HepG2 (cell line): ENCODE results near the gene NECTIN3. TPM values are rescaled to one million over a fixed set of nuclear protein-coding genes. Genes with fewer than 3 reads are reported as not detected.

ENCODE experiments used
- ATAC-seq: fragments of 200-7000 bp; cut with Tn5 transposase; 3 replicates; pipeline ENCODE4 v1.9.1; 2020; ENCODE audit warnings: mild to moderate bottlenecking, moderate library complexity
- BruUV-seq: library from RNA; stranded (reverse); fragments of 400-500 nt; replicated peaks from 2 replicates; lab custom pipeline; 2021; lab: Mats Ljungman, UMichigan
- CTCF ChIA-PET: fragments of 300-600 bp; formaldehyde crosslinking; extraction: SDS; loops from one replicate; lab custom pipeline; 2021; ENCODE audit warnings: low total read pairs, inconsistent platforms, low intra/inter-chr PET ratio; lab: Yijun Ruan, JAX
- POLR2A ChIA-PET: fragments of 350-600 bp; sonication (Branson Sonifier 250); formaldehyde crosslinking; loops from one replicate; lab custom pipeline; 2020; ENCODE audit warnings: antibody characterized with exemption, inconsistent platforms; lab: Yijun Ruan, JAX
- DNase-seq: peaks from one replicate; pipeline ENCODE4 v3.0.0-alpha.2; 2015; ENCODE audit warnings: low spot score
- FAIRE-seq: peaks from 3 replicates; lab custom pipeline; 2011; peaks lifted over from hg19 to GRCh38; lab: Jason Lieb, UNC
- H2AFZ ChIP-seq: one replicate; pipeline ENCODE4 v1.6.1; 2011; ENCODE audit warnings: low read length, inconsistent platforms
- H3K27ac ChIP-seq: fragments of 300-600 bp; 3 replicates; pipeline ENCODE4 v1.8.0; 2011; ENCODE audit warnings: mixed run types, mild to moderate bottlenecking, mixed read lengths, low read length, inconsistent platforms; ENCODE audit not compliant: insufficient read depth; ENCODE audit errors: extremely low read length
- H3K27me3 ChIP-seq, 2 experiments: fragments of 200-600 bp in 1 of 2; 2 replicates in 1 of 2; 3 replicates in 1 of 2; pipeline versions ENCODE4 v1.6.0 to v1.8.0; 2011; ENCODE audit warnings: low read length in 2 of 2, mild to moderate bottlenecking in 2 of 2, moderate library complexity in 2 of 2, inconsistent platforms in 1 of 2; ENCODE audit not compliant: insufficient read depth in 2 of 2, control insufficient read depth in 1 of 2
- H3K36me3 ChIP-seq, 2 experiments: fragments of 200-600 bp in 1 of 2; replicated peaks in 1 of 2; 2 replicates in 1 of 2; 3 replicates in 1 of 2; pipeline versions ENCODE4 v1.5.1 to v1.8.0; 2011; ENCODE audit warnings: low read length in 2 of 2, inconsistent platforms in 1 of 2; ENCODE audit not compliant: insufficient read depth in 2 of 2, control insufficient read depth in 1 of 2
- H3K4me1 ChIP-seq: 2 replicates; pipeline ENCODE4 v1.5.1; 2012; ENCODE audit warnings: low read length, inconsistent platforms; ENCODE audit not compliant: insufficient read depth
- H3K4me2 ChIP-seq: 2 replicates; pipeline ENCODE4 v1.6.0; 2011; ENCODE audit warnings: low read depth, low read length, inconsistent platforms
- H3K4me3 ChIP-seq, 3 experiments: fragments of 200-600 bp in 1 of 3; sonication (generic), shearing (Covaris generic) in 1 of 3; replicated peaks in 1 of 3; 2 replicates each; pipeline ENCODE4 v1.5.1; 2011 to 2016; ENCODE audit warnings: low read length in 3 of 3, inconsistent platforms in 2 of 3, low read depth in 2 of 3, mild to moderate bottlenecking in 2 of 3, control low read depth in 1 of 3, mixed read lengths in 1 of 3; ENCODE audit not compliant: insufficient read depth in 1 of 3
- H3K79me2 ChIP-seq: one replicate; pipeline ENCODE4 v1.6.1; 2011; ENCODE audit warnings: low read length, inconsistent platforms; ENCODE audit not compliant: insufficient read depth
- H3K9ac ChIP-seq: 2 replicates; pipeline ENCODE4 v1.6.0; 2011; ENCODE audit warnings: mild to moderate bottlenecking, low read depth, low read length, inconsistent platforms; ENCODE audit not compliant: insufficient read depth
- H3K9me3 ChIP-seq: 2 replicates; pipeline ENCODE4 v1.5.1; 2012; ENCODE audit warnings: mild to moderate bottlenecking, low read length
- H4K20me1 ChIP-seq: 2 replicates; pipeline ENCODE4 v1.6.0; 2011; ENCODE audit warnings: inconsistent platforms, mild to moderate bottlenecking, low read length, moderate library complexity; ENCODE audit not compliant: insufficient read depth
- CEBPG ChIP-seq: IDR thresholded peaks from 2 replicates; pipeline ENCODE4 v1.6.1; 2016
- CEBPZ ChIP-seq: IDR thresholded peaks from 2 replicates; pipeline ENCODE4 v1.6.1; 2012; ENCODE audit warnings: low read length, improper control_type of control experiment
- FOSL2 ChIP-seq: sonication (generic); formaldehyde crosslinking; IDR thresholded peaks from 2 replicates; pipeline ENCODE4 v1.4.0; 2020; ENCODE audit warnings: missing genetic modification reagents
- HOMEZ ChIP-seq: IDR thresholded peaks from 2 replicates; pipeline ENCODE4 v1.6.1; 2016; ENCODE audit warnings: low read depth
- LRRFIP1 ChIP-seq: sonication (generic); formaldehyde crosslinking; conservative IDR thresholded peaks from 2 replicates; pipeline ENCODE4 v1.4.0; 2020; ENCODE audit warnings: missing genetic modification reagents
- MLX ChIP-seq: IDR thresholded peaks from 2 replicates; pipeline ENCODE4 v1.6.1; 2016
- NR2F2 ChIP-seq: IDR thresholded peaks from 2 replicates; pipeline ENCODE4 v1.6.1; 2012; ENCODE audit warnings: low read depth, inconsistent platforms, borderline replicate concordance
- SAFB2 ChIP-seq: sonication (generic); formaldehyde crosslinking; IDR thresholded peaks from 2 replicates; pipeline ENCODE4 v1.5.1; 2020; ENCODE audit warnings: missing genetic modification reagents, low read depth, mild to moderate bottlenecking, borderline replicate concordance
- SMC3 ChIP-seq: IDR thresholded peaks from 2 replicates; pipeline ENCODE4 v1.6.1; 2011; ENCODE audit warnings: low read length, improper control_type of control experiment
- STAG1 ChIP-seq: sonication (generic); formaldehyde crosslinking; IDR thresholded peaks from 2 replicates; pipeline ENCODE4 v1.4.0; 2020; ENCODE audit warnings: missing genetic modification reagents
- TAF15 ChIP-seq: fragments of 200-400 bp; formaldehyde crosslinking; IDR thresholded peaks from one replicate; pipeline ENCODE4 v1.6.1; 2018; ENCODE audit warnings: mild to moderate bottlenecking, low read depth, low read length; ENCODE audit not compliant: poor library complexity, severe bottlenecking
- THAP8 ChIP-seq: sonication (generic); formaldehyde crosslinking; IDR thresholded peaks from 2 replicates; pipeline ENCODE4 v1.5.1; 2020; ENCODE audit warnings: missing genetic modification reagents, mild to moderate bottlenecking, borderline replicate concordance
- ZNF501 ChIP-seq: sonication (generic); formaldehyde crosslinking; IDR thresholded peaks from 2 replicates; pipeline ENCODE4 v1.5.1; 2020; ENCODE audit warnings: mild to moderate bottlenecking, moderate library complexity, missing genetic modification reagents
- ZNF792 ChIP-seq: IDR thresholded peaks from 2 replicates; pipeline ENCODE4 v1.6.1; 2016
- WGBS: methylation state at CpG from one replicate; pipeline ENCODE4 v1.1.6; 2017; ENCODE audit warnings: low lambda C conversion rate; 5-methylcytosine and 5-hydroxymethylcytosine counted together
- in situ Hi-C: cut with HindIII; loops from 2 replicates; pipeline ENCODE4 v1.10.0; 2017; ENCODE audit warnings: low pct_unique_long_range_greater_than_20kb; ENCODE audit not compliant: extremely low pct_ligation_motif_present
- intact Hi-C: fragments of 100-400 bp; cut with micrococcal nuclease; formaldehyde crosslinking; loops from one replicate; pipeline ENCODE4 v1.10.0; 2022; ENCODE audit not compliant: unreplicated experiment
- polyA plus RNA-seq, 8 experiments: library from polyadenylated mRNA; depleted of rRNA in 3 of 8; stranded (reverse) in 7 of 8; unstranded in 1 of 8; fragments of >200 nt; fragmentation: Illumina TruSeq in 4 of 8; extraction: Trizol in 4 of 8; gene quantifications; 2 replicates each; pipeline versions ENCODE4 v1.2.1 to v1.2.3, GENCODE V29; 2011 to 2016; ENCODE audit warnings: low read depth in 4 of 8, missing spikeins in 1 of 8, mixed read lengths in 1 of 8; ENCODE audit not compliant: insufficient read depth in 1 of 8
- total RNA-seq, 5 experiments: library from RNA; depleted of rRNA; stranded (reverse); fragments of >200 nt; fragmentation: Illumina TruSeq; extraction: Trizol; gene quantifications; 2 replicates each; pipeline ENCODE4 v1.2.3, GENCODE V29; 2016; ENCODE audit warnings: low read depth in 1 of 5

NECTIN3 gene
- total and polyA plus RNA-seq, 2 of the 13 experiments (the other 11 are each of a cell fraction or from before 2014, with no cell fraction given) = 10.4 to 45.1 TPM

GRCh38 chr3:111077369-111077768 lies 5.8 kb downstream of the NECTIN3 start (continued):
- no peak for TF ChIP-seq SAFB2
- TF ChIP-seq MLX (CRISPR knock-in tag) = no peak
- no peak for TF ChIP-seq CEBPZ
- no peak for TF ChIP-seq FOSL2 (CRISPR knock-in tag)
- no peak for TF ChIP-seq NR2F2
- TF ChIP-seq, all 625 proteins: peak for 0

- ATAC-seq (peak; percentile 63), FAIRE-seq (no peak), DNase-seq (peak; percentile 39)
- intact Hi-C loops = loop anchor here (2.0 to 10.0 kb wide), 4 partner anchors 68 to 1806 kb away; no protein-coding TSS in a partner anchor
- H3K27me3 ChIP-seq = no peaks in the 10 kb centered on the region
- 65% methylated on average over 1 of the region's 1 CpG for WGBS
- BruUV-seq = no TSS peak
- H3K4me3 ChIP-seq = no peak overlapping the region
- in situ Hi-C loops = no loop called here
- H3K9me3 ChIP-seq = no peaks in the 10 kb centered on the region
- H3K4me1 ChIP-seq = peaks cover 34% of the 10 kb centered on the region
- H3K27ac ChIP-seq = no peak overlapping the region
- H3K36me3 ChIP-seq = no peaks in the 10 kb centered on the region
- ChIA-PET POLR2A (no interaction called here), CTCF (no interaction called here)
- H3K79me2 ChIP-seq = peaks cover 91% of the 10 kb centered on the region
- peaks cover 2% of the 10 kb centered on the region for H4K20me1 ChIP-seq
- H3K4me2 ChIP-seq = no peak overlapping the region
- no peak overlapping the region for H2AFZ ChIP-seq
- H3K9ac ChIP-seq = no peak overlapping the region
- TF ChIP-seq HOMEZ (CRISPR knock-in tag) (no peak), LRRFIP1 (no peak), STAG1 (CRISPR knock-in tag) (peak; percentile 67), TAF15 (no peak), ZNF501 (CRISPR knock-in tag) (no peak), CEBPG (CRISPR knock-in tag) (peak; percentile 30; the same call in 1 of the 2 replicates), SMC3 (peak; percentile 35; the same call in 1 of the 2 replicates), THAP8 (CRISPR knock-in tag) (no peak), ZNF792 (CRISPR knock-in tag) (no peak)
Measured at GRCh38 chr3:111080413-111080812, 8.8 kb downstream of the NECTIN3 start.
